Activated CD4-positive, alpha-beta T cell treated with anti-CD3 and anti-CD28 coated beads, Interleukin-2, amount 10 ng/mL, durations not matched to agents 7 days and 5 days (primary cell): ENCODE measurements around the gene VILL. TPM values are rescaled to one million over a fixed set of nuclear protein-coding genes. Genes with fewer than 3 reads are reported as not detected.

Source experiments
- CTCF ChIA-PET: fragments of 350-600 bp; sonication (Branson Sonifier 250); formaldehyde crosslinking; loops from one replicate; lab custom pipeline; 2021; ENCODE audit warnings: antibody characterized with exemption; lab: Charles Lee
- POLR2A ChIA-PET: fragments of 350-600 bp; sonication (Branson Sonifier 250); formaldehyde crosslinking; loops from one replicate; lab custom pipeline; 2021; ENCODE audit warnings: antibody characterized with exemption; lab: Charles Lee
- DNase-seq: peaks from one replicate; pipeline ENCODE4 v3.0.0-alpha.2; 2020
- H3K27ac Mint-ChIP-seq: one replicate; pipeline ENCODE4 v1.8.0; 2021; ENCODE audit warnings: mild to moderate bottlenecking, moderate library complexity, mixed read lengths
- H3K27me3 Mint-ChIP-seq: one replicate; pipeline ENCODE4 v1.8.0; 2021; ENCODE audit warnings: mixed read lengths
- H3K36me3 Mint-ChIP-seq: one replicate; pipeline ENCODE4 v1.8.0; 2021; ENCODE audit warnings: low read depth, mixed read lengths
- H3K4me1 Mint-ChIP-seq: one replicate; pipeline ENCODE4 v1.8.0; 2021; ENCODE audit warnings: mixed read lengths
- H3K4me3 Mint-ChIP-seq: one replicate; pipeline ENCODE4 v1.8.0; 2021; ENCODE audit warnings: mild to moderate bottlenecking, moderate library complexity, mixed read lengths
- H3K9me3 Mint-ChIP-seq: one replicate; pipeline ENCODE4 v1.8.0; 2021; ENCODE audit warnings: mixed read lengths
- total RNA-seq, 2 experiments: library from RNA; stranded (reverse); gene quantifications; one replicate each; pipeline ENCODE4 v1.2.3, GENCODE V29; 2021

The VILL gene
- total RNA-seq, 2 experiments from 2014 or later = 19.4 to 23.0 TPM

DNA sequence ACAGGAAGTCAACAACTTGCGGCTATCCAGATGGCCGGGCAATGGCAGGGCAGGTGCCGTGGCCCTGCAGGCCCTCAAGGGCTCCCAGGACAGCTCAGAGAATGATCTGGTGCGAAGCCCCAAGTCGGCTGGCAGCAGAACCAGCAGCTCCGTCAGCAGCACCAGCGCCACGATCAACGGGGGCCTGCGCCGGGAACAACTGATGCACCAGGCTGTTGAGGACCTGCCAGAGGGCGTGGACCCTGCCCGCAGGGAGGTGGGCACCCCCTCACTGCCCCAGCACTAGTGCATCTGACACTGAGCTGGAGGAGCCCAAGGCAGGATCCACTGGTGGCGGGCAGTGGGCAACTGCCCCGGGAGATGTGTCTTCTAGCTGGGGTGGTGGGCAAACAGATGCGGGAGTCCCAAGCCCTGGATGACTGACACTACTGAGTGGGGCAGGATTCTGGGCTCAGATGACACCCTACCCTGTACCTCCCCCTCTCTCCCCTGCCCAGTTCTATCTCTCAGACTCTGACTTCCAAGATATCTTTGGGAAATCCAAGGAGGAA, 15.9 kb downstream of the VILL start:
- Mint-ChIP-seq H3K27me3 (no peaks in the 10 kb centered on the region), H3K4me3 (no peak overlapping the region), H3K4me1 (peaks cover 14% of the 10 kb centered on the region), H3K36me3 (peaks cover 7% of the 10 kb centered on the region), H3K9me3 (no peaks in the 10 kb centered on the region), H3K27ac (no peak overlapping the region)
- DNase-seq = no peak
- CTCF ChIA-PET = interaction anchor here (1.0 to 1.5 kb wide), 3 partner anchors 9 to 21 kb away, joined by 3 to 6 read pairs (median 3); no protein-coding TSS in a partner anchor
- POLR2A ChIA-PET = no interaction called here

DNA sequence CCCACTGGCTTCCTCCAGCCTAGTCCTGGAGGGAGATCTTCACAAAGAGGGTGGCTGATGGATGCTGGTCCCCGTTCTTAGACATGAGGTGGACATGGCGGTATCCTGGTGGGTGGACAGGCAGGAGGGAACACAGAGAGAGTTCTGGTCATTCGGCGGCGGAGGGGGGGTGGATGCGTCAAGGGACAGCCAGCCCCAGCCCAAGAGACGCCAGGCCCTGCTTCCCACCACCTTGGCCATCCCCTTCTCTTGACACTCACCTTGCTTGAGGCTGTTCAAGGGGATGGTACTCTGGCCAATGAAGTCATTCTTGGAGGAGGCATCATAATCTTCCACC, 17.1 kb downstream of the VILL start:
- no peak for DNase-seq
- Mint-ChIP-seq H3K4me1 (peaks cover 14% of the 10 kb centered on the region), H3K9me3 (no peaks in the 10 kb centered on the region), H3K27ac (no peak overlapping the region), H3K36me3 (no peaks in the 10 kb centered on the region), H3K27me3 (no peaks in the 10 kb centered on the region), H3K4me3 (no peak overlapping the region)
- ChIA-PET CTCF (interaction anchor here (1.5 kb wide), 1 partner anchor 10 kb away, joined by 6 read pairs; no protein-coding TSS in a partner anchor), POLR2A (no interaction called here)

DNA sequence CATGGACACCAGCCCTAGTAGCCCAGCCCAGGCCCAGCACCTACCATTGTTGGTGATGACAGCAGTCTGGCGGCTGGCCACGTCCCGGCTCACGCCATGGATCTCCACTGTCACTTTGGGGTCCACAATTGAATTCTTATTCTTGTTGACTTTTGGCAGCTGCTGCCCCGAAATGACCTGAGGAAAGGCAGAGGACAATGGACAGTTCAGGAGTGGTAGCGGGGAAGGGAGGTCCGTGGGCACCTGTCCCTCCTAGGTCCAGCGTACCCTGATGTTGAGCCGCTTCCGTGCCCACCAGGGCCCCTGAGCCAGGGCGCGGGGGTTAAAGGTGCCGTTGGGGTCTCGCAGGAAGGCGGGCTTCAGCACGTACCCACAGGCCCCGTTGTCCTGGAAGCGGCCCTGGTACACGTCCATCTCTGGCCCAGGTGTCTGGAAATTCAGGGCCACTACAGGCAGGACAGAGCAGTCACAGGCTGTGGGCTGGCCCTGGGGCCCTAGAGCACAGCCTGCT, 17.7 kb downstream of the VILL start:
- Mint-ChIP-seq H3K4me3 (no peak overlapping the region), H3K36me3 (no peaks in the 10 kb centered on the region), H3K27me3 (no peaks in the 10 kb centered on the region), H3K4me1 (peaks cover 14% of the 10 kb centered on the region), H3K9me3 (no peaks in the 10 kb centered on the region), H3K27ac (no peak overlapping the region)
- CTCF ChIA-PET = interaction anchor here (1.0 to 1.5 kb wide), 2 partner anchors 11 to 34 kb away, joined by 3 to 6 read pairs; no protein-coding TSS in a partner anchor
- DNase-seq = no peak
- POLR2A ChIA-PET = no interaction called here

DNA sequence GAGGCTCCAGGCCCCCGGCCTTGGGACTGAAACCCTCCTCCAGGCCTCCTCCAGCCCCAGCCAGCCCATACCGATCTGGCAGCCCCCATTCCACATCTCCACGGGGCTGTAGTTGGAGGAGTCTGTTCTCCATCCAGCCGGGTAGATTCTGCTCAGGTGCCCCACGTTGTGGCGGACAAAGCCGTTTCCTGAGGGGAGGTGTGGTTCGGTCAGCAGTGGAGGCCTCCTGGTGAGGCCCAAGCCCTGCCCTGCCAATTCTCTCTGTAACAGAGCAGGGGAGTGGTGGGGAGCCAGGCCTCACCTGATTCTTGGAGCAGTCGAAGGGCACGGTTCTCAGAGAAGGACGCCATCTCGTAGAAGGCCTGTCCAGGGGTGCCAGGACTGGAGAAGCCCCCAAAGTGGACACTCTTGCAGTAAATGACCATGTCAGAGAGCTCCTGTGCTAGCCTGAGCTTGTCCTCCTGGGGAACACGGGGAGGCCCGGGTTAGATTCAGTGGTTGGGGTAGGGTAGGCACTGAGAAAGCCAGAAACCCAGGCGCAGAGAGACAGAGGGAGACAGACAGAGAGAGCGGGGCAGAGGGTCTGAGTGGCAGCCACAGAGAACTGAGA, 18.5 kb downstream of the VILL start:
- ChIA-PET POLR2A (interaction anchor here (0.7 kb wide), 1 partner anchor 105 kb away, joined by 3 read pairs; no protein-coding TSS in a partner anchor), CTCF (interaction anchor here (1.0 kb wide), 2 partner anchors 12 to 35 kb away, joined by 3 to 5 read pairs; no protein-coding TSS in a partner anchor)
- no peak for DNase-seq
- H3K36me3 Mint-ChIP-seq = peaks cover under 1% of the 10 kb centered on the region
- H3K4me1 Mint-ChIP-seq = peaks cover 12% of the 10 kb centered on the region
- no peak overlapping the region for H3K27ac Mint-ChIP-seq
- no peaks in the 10 kb centered on the region for H3K27me3 Mint-ChIP-seq
- no peak overlapping the region for H3K4me3 Mint-ChIP-seq
- no peaks in the 10 kb centered on the region for H3K9me3 Mint-ChIP-seq

DNA sequence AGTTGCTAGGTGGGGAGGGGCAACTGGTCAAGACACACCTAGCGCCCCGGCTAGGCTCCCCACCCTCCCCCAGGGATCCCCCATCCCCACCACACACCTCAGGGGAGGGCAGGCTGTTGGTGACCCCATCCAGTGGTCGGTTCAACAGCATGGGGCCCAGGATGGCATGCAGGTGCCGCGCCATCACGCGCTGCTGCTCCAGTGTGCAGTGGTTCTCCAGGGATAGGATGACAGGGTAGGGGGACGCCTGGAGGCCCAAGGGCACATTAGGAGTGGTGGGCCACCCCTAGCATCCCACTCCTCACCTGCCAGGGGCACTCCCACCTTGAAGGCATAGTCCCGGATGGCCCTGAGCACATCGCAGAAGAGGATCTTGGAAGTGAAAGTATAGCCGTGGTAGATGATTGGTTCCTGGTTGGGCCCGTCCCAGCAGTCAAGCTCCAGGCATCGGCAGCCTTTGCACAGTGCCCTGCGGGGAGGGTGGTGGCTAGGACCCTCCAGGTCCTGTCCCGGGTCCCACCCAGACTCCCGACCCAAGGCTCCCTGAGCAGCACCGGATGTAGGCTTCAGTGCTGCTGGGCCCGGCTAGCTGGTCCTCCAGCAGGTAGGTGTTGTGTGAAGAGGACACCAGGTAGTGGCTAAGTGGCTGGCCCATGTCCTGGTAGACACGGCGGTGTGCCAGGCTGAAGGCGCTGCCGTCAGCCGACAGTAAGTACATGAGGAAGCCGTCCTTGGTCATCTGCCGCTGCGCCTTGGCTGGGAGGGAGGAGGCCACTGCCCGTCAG, 19.4 kb downstream of the VILL start:
- no peak for DNase-seq
- H3K4me1 Mint-ChIP-seq = peaks cover 3% of the 10 kb centered on the region
- no peaks in the 10 kb centered on the region for H3K27me3 Mint-ChIP-seq
- H3K36me3 Mint-ChIP-seq = peaks cover 10% of the 10 kb centered on the region
- ChIA-PET POLR2A (no interaction called here), CTCF (interaction anchor here (1.0 kb wide), 2 partner anchors 11 to 21 kb away, joined by 3 to 5 read pairs; no protein-coding TSS in a partner anchor)
- no peak overlapping the region for H3K4me3 Mint-ChIP-seq
- H3K27ac Mint-ChIP-seq = no peak overlapping the region
- no peaks in the 10 kb centered on the region for H3K9me3 Mint-ChIP-seq

GRCh38 chr3:38011111-38011510, 20.5 kb downstream of the VILL start:
- DNase-seq = no peak
- ChIA-PET POLR2A (no interaction called here), CTCF (interaction anchor here (1.1 to 1.3 kb wide), 2 partner anchors 10 kb away, joined by 3 to 4 read pairs; no protein-coding TSS in a partner anchor)
- H3K9me3 Mint-ChIP-seq = no peaks in the 10 kb centered on the region
- no peaks in the 10 kb centered on the region for H3K27me3 Mint-ChIP-seq
- no peak overlapping the region for H3K4me3 Mint-ChIP-seq
- H3K27ac Mint-ChIP-seq = no peak overlapping the region
- H3K4me1 Mint-ChIP-seq = no peaks in the 10 kb centered on the region
- peaks cover 21% of the 10 kb centered on the region for H3K36me3 Mint-ChIP-seq

- POLR2A ChIA-PET = no interaction called here
- Mint-ChIP-seq H3K36me3 (peaks cover 33% of the 10 kb centered on the region), H3K27ac (no peak overlapping the region), H3K27me3 (no peaks in the 10 kb centered on the region), H3K4me1 (no peaks in the 10 kb centered on the region), H3K4me3 (no peak overlapping the region), H3K9me3 (peaks cover 6% of the 10 kb centered on the region)
- no peak for DNase-seq
- CTCF ChIA-PET = no interaction called here
Measured at GRCh38 chr3:38015485-38015884, 24.9 kb downstream of the VILL start.

DNA sequence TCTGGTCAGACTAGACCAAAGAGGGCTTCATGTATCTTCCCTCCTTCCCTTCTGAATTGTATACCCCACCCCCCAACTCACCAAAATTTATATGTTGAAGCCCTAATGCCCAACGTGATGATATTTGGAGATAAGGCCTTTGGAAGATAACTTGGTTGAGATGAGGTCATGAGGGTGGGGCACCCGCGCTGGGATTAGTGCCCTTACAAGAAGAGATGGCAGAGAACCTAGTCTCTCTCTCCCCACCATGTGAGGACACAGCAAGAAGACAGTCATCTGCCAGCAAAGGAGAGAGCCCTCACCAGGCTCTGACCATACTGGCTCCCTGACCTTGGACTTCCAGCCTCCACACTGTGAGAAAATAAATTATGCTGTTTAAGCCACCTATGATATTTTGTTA, 25.4 kb downstream of the VILL start:
- DNase-seq = no peak
- no peaks in the 10 kb centered on the region for H3K4me1 Mint-ChIP-seq
- H3K4me3 Mint-ChIP-seq = no peak overlapping the region
- H3K9me3 Mint-ChIP-seq = peaks cover 6% of the 10 kb centered on the region
- CTCF ChIA-PET = no interaction called here
- POLR2A ChIA-PET = no interaction called here
- no peaks in the 10 kb centered on the region for H3K27me3 Mint-ChIP-seq
- H3K27ac Mint-ChIP-seq = no peak overlapping the region
- peaks cover 33% of the 10 kb centered on the region for H3K36me3 Mint-ChIP-seq

GRCh38 chr3:38016410-38016809, 25.8 kb downstream of the VILL start:
- Mint-ChIP-seq H3K27ac (no peak overlapping the region), H3K4me3 (no peak overlapping the region), H3K27me3 (no peaks in the 10 kb centered on the region), H3K4me1 (no peaks in the 10 kb centered on the region), H3K9me3 (peaks cover 6% of the 10 kb centered on the region), H3K36me3 (peaks cover 33% of the 10 kb centered on the region)
- ChIA-PET CTCF (interaction anchor here (0.7 kb wide), 1 partner anchor 36 kb away, joined by 3 read pairs; no protein-coding TSS in a partner anchor), POLR2A (no interaction called here)
- DNase-seq = no peak

DNA sequence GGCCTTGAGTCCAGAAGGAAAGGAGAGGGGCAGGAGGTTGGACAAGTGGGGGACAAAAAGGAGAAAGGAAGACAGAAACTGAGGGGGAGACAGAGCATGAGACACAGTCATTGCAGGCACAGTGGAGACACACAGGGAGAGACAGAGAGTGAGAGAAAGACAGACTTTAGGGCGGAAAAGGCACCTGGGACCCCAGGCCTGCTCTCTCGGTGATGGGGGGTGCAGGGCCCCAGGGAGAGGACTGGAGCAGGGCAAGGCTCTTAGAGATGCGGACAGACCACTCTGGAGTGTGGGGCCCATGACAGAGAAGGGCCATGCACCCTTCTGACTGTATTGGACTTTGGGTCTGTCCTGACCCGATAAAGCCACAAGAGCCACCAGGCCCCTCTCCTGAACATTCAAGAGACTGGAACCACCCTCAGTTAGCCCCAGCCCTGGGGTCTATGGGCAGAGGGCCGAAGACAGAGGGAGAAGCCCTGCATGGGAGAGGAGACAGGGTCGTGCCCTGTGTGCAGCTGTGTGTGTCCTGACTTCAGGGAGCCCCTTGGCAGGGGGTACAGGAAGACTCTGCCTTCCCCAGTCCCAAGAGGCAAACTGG, 26.4 kb downstream of the VILL start:
- peaks cover 33% of the 10 kb centered on the region for H3K36me3 Mint-ChIP-seq
- POLR2A ChIA-PET = no interaction called here
- H3K27ac Mint-ChIP-seq = peak overlapping the region; percentile 9
- H3K9me3 Mint-ChIP-seq = peaks cover 6% of the 10 kb centered on the region
- H3K4me3 Mint-ChIP-seq = no peak overlapping the region
- peaks cover 5% of the 10 kb centered on the region for H3K4me1 Mint-ChIP-seq
- no peaks in the 10 kb centered on the region for H3K27me3 Mint-ChIP-seq
- no peak for DNase-seq
- CTCF ChIA-PET = interaction anchor here (0.7 kb wide), 1 partner anchor 37 kb away, joined by 3 read pairs; no protein-coding TSS in a partner anchor

DNA sequence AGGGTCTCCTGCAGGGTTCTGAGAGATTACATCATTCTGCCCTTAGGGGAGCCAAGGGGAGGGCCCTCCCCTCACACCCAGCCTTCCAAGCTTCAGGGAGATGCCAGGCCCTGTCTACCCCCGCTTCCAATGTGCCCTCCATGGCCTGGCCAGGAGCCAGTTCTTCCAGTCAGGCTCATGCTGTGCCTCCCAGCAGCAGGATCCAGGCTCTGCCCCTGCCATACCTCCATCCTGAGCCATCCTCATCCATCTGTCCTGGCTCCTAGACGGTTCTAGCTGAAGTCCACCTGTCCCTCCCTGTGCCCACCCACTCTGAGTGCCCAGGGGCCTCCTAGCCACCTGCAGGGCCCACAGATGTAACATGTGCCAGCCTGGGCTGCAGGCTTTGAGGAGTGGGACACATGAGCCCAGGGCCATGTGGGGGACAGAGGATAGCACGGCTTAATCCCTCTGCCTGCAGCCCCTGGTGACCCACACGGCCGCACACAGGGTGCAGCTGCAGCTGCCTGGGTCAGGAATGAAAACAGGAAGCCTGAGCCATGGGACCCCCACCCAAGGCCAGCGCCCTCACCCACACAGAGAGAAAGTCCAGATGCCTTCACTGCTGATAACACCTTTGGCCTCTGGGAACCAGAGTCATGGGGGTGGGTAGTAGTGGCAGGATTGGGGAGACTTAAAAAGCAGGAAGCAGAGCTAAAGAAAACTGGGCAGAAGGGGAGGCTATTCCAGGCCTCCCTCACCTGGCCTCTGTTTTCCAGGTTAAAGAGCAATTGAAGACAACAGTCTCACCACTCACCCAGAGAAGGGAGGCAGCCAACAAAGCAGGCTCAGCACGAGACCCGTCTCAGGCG, 27.1 kb downstream of the VILL start:
- H3K27ac Mint-ChIP-seq = no peak overlapping the region
- H3K4me3 Mint-ChIP-seq = no peak overlapping the region
- ChIA-PET CTCF (no interaction called here), POLR2A (no interaction called here)
- H3K27me3 Mint-ChIP-seq = no peaks in the 10 kb centered on the region
- DNase-seq = no peak
- peaks cover 13% of the 10 kb centered on the region for H3K4me1 Mint-ChIP-seq
- H3K36me3 Mint-ChIP-seq = peaks cover 33% of the 10 kb centered on the region
- H3K9me3 Mint-ChIP-seq = peaks cover 6% of the 10 kb centered on the region
